GM23338 (cell line): Measurements from ENCODE around the gene TEDC1.

Experiments
- EZH2 ChIP-seq: fragments of 200-600 bp; sonication (generic); IDR thresholded peaks from one replicate; pipeline ENCODE4 v1.8.0; 2017; ENCODE audit warnings: antibody characterized with exemption, mild to moderate bottlenecking, low read depth; ENCODE audit not compliant: unreplicated experiment
- EZH2phosphoT487 ChIP-seq: fragments of 200-600 bp; sonication (generic); IDR thresholded peaks from one replicate; pipeline ENCODE4 v1.8.1; 2018; ENCODE audit warnings: antibody characterized with exemption; ENCODE audit not compliant: unreplicated experiment
- POLR2AphosphoS5 ChIP-seq: IDR thresholded peaks from 2 replicates; pipeline ENCODE4 v1.6.1; 2016; ENCODE audit warnings: antibody characterized with exemption, low read depth
- STAT1 ChIP-seq: IDR thresholded peaks from one replicate; pipeline ENCODE4 v1.6.1; 2016; ENCODE audit warnings: antibody characterized with exemption; ENCODE audit not compliant: unreplicated experiment
- ZNF114 ChIP-seq: fragments of 250-450 bp; sonication (Bioruptor Pico); IDR thresholded peaks from 2 replicates; pipeline ENCODE4 v1.5.0; 2020; ENCODE audit warnings: mild to moderate bottlenecking, moderate library complexity
- TF ChIP-seq, protein P1 (sequence below), 2 experiments: fragments of 200-600 bp in 1 of 2; sonication (generic) in 1 of 2; conservative IDR thresholded peaks; 2 replicates each; pipeline versions ENCODE4 v1.5.1 to v1.6.1; 2016 to 2017; ENCODE audit warnings: antibody characterized with exemption in 2 of 2, low read depth in 2 of 2, mild to moderate bottlenecking in 2 of 2, moderate library complexity in 1 of 2
- TF ChIP-seq, protein P2 (sequence below): IDR thresholded peaks from one replicate; pipeline ENCODE4 v1.6.1; 2018; ENCODE audit warnings: antibody characterized with exemption; ENCODE audit not compliant: unreplicated experiment

DNA sequence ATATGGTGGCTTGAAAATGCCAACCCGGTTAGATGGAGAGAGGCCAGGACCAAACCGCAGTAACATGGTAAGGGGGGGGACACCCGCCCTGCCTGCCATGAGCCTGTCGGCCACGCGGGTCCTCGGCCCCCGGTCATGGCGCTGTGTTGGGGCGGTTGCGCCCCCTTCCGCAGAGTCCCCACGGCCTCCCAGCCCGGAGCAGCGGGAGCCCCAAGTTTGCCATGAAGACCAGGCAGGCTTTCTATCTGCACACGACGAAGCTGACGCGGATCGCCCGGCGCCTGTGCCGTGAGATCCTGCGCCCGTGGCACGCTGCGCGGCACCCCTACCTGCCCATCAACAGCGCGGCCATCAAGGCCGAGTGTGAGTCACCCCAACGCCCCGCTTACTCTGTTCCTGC, 26.5 kb upstream of the TEDC1 start:
- TF ChIP-seq, protein P1, sequence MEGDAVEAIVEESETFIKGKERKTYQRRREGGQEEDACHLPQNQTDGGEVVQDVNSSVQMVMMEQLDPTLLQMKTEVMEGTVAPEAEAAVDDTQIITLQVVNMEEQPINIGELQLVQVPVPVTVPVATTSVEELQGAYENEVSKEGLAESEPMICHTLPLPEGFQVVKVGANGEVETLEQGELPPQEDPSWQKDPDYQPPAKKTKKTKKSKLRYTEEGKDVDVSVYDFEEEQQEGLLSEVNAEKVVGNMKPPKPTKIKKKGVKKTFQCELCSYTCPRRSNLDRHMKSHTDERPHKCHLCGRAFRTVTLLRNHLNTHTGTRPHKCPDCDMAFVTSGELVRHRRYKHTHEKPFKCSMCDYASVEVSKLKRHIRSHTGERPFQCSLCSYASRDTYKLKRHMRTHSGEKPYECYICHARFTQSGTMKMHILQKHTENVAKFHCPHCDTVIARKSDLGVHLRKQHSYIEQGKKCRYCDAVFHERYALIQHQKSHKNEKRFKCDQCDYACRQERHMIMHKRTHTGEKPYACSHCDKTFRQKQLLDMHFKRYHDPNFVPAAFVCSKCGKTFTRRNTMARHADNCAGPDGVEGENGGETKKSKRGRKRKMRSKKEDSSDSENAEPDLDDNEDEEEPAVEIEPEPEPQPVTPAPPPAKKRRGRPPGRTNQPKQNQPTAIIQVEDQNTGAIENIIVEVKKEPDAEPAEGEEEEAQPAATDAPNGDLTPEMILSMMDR (conservative IDR thresholded peaks at IDR 0.05; ENCODE audit: low read depth in 2 of 2): no peak
- no peak for TF ChIP-seq POLR2AphosphoS5
- no peak for TF ChIP-seq EZH2
- TF ChIP-seq, protein P2, sequence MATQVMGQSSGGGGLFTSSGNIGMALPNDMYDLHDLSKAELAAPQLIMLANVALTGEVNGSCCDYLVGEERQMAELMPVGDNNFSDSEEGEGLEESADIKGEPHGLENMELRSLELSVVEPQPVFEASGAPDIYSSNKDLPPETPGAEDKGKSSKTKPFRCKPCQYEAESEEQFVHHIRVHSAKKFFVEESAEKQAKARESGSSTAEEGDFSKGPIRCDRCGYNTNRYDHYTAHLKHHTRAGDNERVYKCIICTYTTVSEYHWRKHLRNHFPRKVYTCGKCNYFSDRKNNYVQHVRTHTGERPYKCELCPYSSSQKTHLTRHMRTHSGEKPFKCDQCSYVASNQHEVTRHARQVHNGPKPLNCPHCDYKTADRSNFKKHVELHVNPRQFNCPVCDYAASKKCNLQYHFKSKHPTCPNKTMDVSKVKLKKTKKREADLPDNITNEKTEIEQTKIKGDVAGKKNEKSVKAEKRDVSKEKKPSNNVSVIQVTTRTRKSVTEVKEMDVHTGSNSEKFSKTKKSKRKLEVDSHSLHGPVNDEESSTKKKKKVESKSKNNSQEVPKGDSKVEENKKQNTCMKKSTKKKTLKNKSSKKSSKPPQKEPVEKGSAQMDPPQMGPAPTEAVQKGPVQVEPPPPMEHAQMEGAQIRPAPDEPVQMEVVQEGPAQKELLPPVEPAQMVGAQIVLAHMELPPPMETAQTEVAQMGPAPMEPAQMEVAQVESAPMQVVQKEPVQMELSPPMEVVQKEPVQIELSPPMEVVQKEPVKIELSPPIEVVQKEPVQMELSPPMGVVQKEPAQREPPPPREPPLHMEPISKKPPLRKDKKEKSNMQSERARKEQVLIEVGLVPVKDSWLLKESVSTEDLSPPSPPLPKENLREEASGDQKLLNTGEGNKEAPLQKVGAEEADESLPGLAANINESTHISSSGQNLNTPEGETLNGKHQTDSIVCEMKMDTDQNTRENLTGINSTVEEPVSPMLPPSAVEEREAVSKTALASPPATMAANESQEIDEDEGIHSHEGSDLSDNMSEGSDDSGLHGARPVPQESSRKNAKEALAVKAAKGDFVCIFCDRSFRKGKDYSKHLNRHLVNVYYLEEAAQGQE: no peak
- TF ChIP-seq EZH2phosphoT487: no peak
- no peak for TF ChIP-seq ZNF114 (CRISPR knock-in tag)
- no peak for TF ChIP-seq STAT1
